HS-27A (cell line): ENCODE results near the gene RNASE13.
"Not testable (repeated sequence)": the region's sequence is repeated elsewhere in the genome, so short reads cannot be mapped to it uniquely, and the experiment has no call there.

ENCODE experiments used
- DNase-seq: peaks from one replicate; pipeline ENCODE4 v3.0.0-alpha.2; 2012; ENCODE audit warnings: low read depth, missing footprints

RNASE13 gene

GRCh38 chr14:21022686-21023085 is 11.9 kb downstream of the RNASE13 start:
- DNase-seq: no peak

- DNase-seq: no peak
These were observed 13.5 kb downstream of the RNASE13 start for GRCh38 chr14:21020977-21021545.

- DNase-seq: no peak
These were observed 15.2 kb downstream of the RNASE13 start for GRCh38 chr14:21019366-21019765.

GRCh38 chr14:21018781-21019180 is 15.8 kb downstream of the RNASE13 start:
- DNase-seq: no peak

GRCh38 chr14:21018286-21018685 is 16.3 kb downstream of the RNASE13 start:
- no peak for DNase-seq

- DNase-seq: no peak
These were observed 16.9 kb downstream of the RNASE13 start for GRCh38 chr14:21017528-21018245.

GRCh38 chr14:21016413-21017190 is 18.0 kb downstream of the RNASE13 start:
- no peak for DNase-seq

- DNase-seq: no peak
These were observed 19.3 kb downstream of the RNASE13 start for GRCh38 chr14:21015312-21015711.

- peak; percentile 76 for DNase-seq
These were observed 19.8 kb downstream of the RNASE13 start for GRCh38 chr14:21014761-21015190.

- DNase-seq: no peak
These were observed 23.5 kb downstream of the RNASE13 start for GRCh38 chr14:21011136-21011535.

GRCh38 chr14:21009721-21010120 is 24.9 kb downstream of the RNASE13 start:
- not testable (repeated sequence) for DNase-seq

- DNase-seq: no peak
These were observed 30.7 kb downstream of the RNASE13 start for GRCh38 chr14:21003788-21004346.

- no peak for DNase-seq
These were observed 33.4 kb downstream of the RNASE13 start for GRCh38 chr14:21001218-21001617.

GRCh38 chr14:20999591-20999990 is 35.0 kb downstream of the RNASE13 start:
- DNase-seq: no peak

- no peak for DNase-seq
These were observed 35.8 kb downstream of the RNASE13 start, which contains the start of gene SLC39A2 for GRCh38 chr14:20998674-20999366. SLC39A2 (plus strand) TSS chr14:20999293; CDS start chr14:20999447, 154 bp downstream.

- DNase-seq: no peak
These were observed 36.5 kb downstream of the RNASE13 start for GRCh38 chr14:20998139-20998538.

GRCh38 chr14:20997564-20997963 is 37.0 kb downstream of the RNASE13 start:
- DNase-seq: no peak

- no peak for DNase-seq
These were observed 37.5 kb downstream of the RNASE13 start for GRCh38 chr14:20997115-20997514.

GRCh38 chr14:20996521-20996920 is 38.1 kb downstream of the RNASE13 start:
- DNase-seq: no peak

- peak; percentile 94 for DNase-seq
These were observed 44.6 kb downstream of the RNASE13 start, which contains the start of gene METTL17 for GRCh38 chr14:20989787-20990600. METTL17 (plus strand) TSS chr14:20989980; CDS start chr14:20990003, 23 bp downstream.

- no peak for DNase-seq
These were observed 45.2 kb downstream of the RNASE13 start for GRCh38 chr14:20989471-20989786.
